GM19438 (cell line): ENCODE data around the gene GDI1.
A peak's percentile ranks its signal among the peaks of the same experiment; 100 is the strongest.

Source experiments
- ATAC-seq: cut with Tn5 transposase; IDR thresholded peaks from one replicate; pipeline ENCODE4 v1.9.1; 2021; ENCODE audit warnings: low read depth; ENCODE audit not compliant: unreplicated experiment

The GDI1 gene

DNA sequence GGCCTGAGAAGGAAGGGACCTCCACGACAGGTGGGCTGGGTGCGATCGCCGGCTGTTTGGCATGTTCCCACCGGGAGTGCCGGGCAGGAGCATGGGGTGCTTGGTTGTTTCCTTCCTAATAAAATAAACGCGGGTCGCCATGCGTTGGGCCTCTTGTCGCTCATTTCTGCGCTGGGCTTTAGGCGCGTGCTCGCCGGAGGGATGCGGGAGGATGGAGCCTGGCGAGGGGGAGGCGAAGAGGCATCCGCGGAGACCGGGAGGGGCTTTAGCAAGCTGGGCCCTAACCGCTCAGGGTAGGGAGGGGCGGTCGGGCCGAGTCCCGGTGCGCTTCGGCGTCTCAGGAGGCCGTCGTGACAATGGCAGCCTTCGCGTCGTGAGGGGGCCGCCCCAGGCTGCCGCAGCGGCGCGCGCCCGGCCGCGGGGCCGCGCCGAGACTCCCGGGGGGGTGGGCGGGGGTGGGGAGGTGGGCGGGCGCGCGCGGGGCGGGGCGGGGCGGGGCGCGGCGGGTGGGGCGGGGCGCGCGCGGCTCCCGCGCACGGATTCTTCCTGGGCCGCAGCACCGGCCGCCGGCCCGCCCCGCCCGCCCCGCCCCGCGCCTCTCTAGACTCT, 476 bp upstream of the GDI1 start:
- ATAC-seq: no peak

DNA sequence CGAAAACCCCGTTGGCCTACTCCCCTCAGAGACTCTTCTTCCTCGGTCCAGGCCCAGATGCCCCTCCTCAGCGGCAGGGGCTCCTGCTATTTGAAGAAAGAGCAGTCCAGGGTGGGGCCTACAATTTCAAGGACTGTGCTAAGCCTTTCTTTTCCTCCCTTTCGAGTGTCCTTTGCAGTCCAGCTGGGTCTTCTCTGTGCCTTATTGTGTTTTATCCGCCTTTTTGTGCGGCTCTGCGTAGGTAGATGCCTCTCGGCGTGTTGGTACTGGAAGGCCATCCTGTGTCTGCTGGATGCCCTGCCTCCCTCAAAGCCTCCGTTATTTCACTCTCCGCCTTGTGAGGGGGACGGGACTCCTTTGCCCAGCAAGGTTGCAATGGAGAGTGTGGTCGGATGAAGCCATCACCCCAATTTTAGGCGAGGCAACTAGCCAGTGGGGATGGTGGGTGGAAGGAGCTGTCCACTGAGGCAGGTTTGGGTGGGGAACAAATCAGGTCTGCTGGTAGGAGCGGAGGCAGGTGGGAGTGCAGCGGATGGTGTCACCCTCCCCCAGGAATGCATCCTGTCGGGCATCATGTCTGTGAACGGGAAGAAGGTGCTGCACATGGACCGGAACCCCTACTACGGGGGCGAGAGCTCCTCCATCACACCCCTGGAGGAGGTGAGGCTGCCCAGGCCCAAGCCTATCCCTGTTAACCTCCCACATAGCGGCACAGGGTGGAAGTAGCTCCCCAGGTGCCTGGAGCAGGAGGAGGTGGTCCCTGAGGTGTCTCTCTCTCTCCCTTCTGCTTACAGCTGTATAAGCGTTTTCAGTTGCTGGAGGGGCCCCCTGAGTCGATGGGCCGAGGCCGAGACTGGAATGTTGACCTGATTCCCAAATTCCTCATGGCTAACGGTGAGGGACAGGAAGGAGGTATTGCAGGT, 1.3 kb downstream of the GDI1 start:
- no peak for ATAC-seq

DNA sequence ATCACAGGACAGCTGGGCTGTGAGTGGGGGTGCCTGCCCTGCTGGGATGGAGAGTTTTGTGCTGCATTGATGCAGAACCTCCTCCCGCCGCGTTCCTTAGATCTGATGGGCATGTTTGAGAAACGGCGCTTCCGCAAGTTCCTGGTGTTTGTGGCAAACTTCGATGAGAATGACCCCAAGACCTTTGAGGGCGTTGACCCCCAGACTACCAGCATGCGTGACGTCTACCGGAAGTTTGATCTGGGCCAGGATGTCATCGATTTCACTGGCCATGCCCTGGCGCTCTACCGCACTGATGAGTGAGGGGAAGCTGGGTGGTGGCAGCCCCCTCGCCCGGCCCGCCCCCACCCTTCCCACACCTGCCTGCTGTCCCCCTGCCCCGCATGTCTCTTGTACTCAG, 2.9 kb downstream of the GDI1 start:
- ATAC-seq: no peak

- no peak for ATAC-seq
These were observed 3.8 kb downstream of the GDI1 start for GRCh38 chrX:154440623-154441357.

DNA sequence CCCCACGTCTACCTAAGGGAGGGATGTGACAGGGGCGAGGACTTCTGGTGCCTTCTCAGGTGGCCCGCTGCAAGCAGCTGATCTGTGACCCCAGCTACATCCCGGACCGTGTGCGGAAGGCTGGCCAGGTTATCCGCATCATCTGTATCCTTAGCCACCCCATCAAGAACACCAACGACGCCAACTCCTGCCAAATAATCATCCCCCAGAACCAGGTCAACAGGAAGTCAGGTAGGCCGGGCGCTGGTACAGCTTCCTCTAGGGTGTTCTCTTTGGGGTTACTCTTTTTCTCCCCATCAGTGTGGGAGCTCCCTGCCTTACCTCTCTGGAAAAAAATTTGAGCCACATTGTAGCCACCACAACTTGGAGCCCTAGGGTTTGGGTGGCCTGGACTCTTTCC, 4.6 kb downstream of the GDI1 start:
- no peak for ATAC-seq

DNA sequence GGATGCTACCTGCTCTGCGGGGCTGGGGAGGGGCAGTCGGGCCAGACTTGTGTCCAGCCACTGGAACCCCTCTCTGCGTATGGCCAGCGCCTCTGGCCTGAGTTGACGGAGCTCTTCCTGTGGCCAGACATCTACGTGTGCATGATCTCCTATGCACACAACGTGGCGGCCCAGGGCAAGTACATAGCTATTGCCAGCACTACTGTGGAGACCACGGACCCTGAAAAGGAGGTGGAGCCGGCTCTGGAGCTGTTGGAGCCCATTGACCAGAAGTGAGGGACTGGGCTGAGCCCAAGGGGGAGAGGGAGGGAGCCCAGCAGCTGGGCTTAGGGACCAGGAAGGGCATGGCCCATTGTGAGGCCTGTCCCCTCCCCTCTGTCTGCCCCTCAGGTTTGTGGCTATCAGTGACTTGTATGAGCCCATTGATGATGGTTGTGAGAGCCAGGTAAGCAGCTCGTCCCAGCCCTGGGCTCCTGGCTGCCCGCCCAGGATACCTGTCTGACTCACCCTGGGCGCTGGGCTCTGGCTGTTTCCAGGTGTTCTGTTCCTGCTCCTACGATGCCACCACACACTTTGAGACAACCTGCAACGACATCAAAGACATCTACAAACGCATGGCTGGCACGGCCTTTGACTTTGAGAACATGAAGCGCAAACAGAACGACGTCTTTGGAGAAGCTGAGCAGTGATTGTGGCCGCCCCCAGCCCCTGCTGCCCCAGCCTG, 5.2 kb downstream of the GDI1 start:
- ATAC-seq: no peak

DNA sequence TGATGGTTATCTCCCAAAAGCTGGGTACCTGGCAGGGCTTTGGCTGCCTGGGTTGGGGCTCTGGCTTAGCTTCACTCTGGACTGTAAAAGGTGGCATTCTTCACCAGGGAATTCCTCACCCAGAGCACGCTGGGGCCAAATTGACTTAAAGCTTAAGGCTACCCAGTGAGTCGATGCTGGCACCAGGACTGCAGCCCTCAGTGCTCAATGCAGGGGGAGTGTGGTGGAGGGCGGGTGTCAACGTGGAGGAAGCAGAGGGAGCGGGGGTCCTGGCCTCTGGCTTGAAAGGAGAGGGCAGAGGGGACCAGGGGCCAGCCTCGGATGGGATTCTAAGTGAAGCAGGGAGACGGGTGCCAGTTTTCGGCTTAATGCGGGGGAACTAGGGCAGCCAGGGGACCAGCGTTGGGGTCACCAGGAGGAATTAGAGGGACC, 6.5 kb downstream of the GDI1 start:
- no peak for ATAC-seq

DNA sequence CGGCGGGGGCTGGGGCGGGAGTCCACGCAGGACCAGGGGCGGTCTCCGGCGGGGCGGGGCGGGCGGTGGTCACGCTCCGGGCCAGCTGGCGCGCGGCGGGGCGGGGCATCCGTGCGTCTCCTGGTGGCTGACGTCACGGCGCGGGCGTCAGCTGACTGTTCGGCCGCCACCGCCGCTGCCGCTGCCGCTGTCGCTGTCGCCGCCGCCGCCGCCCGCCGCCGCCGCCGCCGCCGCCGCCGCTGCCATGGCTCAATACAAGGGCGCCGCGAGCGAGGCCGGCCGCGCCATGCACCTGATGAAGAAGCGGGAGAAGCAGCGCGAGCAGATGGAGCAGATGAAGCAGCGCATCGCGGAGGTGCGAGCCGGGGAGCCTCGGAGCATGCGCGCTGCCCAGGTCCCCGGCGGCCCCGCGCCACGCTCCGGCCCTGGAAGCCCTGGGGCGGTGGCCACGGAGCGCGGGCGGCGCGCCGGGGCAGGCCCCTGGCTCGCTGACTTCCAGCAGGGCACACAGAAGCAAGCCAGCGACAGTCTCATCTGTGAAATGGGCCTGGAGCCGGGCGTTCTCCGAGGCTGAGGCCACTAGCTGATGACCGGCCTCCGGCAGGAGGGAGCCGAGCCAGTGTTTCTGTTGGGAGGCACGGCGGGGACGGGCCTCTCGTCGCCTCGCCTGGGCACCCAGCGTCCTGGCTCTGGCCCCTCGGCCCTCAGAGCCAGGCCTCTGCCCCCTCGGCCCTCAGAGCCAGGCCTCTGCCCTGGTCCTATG, 7.2 kb downstream of the GDI1 start, which contains the start of gene FAM50A:
TSS of gene FAM50A (plus strand) at position 150 of the 763 bp plus-strand sequence. CDS start at position 245, 95 bp downstream.
- ATAC-seq: peak; percentile 63

- ATAC-seq: no peak
These were observed 7.8 kb downstream of the GDI1 start for GRCh38 chrX:154444755-154445246.

- no peak for ATAC-seq
These were observed 8.8 kb downstream of the GDI1 start for GRCh38 chrX:154445776-154446175.

DNA sequence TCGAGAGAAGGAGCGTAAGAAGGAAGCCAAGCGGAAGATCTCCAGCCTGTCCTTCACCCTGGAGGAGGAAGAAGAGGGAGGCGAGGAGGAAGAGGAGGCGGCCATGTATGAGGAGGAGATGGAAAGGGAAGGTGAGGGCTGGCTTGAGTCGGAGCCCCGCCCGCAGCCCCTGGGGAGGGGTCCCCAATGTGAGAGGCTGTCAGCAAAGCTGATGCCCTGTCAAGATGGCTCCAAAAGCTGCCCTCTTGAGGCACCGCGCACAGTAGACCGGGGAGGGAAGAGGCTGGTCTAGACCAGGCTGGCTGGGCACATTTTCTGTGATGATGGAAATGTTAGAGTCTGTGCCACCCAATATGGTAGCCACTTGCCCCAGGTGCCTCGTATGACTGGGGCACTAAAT, 9.5 kb downstream of the GDI1 start:
- no peak for ATAC-seq

GRCh38 chrX:154448484-154448883, 11.5 kb downstream of the GDI1 start:
- no peak for ATAC-seq

- no peak for ATAC-seq
These were observed 12.7 kb downstream of the GDI1 start for GRCh38 chrX:154449618-154450017.

DNA sequence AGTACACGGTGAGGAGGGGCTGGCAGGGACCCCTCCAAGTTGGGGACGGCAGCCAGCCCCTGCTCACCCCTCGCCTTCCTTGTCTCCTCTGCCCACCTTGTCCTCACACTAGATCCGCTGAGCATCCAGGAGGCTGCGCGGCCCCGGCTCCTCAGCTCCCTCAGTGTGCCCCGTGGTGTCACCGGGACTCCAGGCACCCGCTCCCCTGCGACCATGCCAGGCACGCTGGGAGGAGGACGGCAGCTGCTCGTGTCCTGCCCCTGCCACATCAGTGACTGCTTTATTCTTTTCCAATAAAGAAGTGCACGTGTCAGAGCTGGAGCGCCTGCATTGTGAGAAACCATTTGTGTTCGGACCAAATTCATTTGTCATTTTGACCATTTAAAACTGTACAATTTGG, 13.4 kb downstream of the GDI1 start:
- ATAC-seq: no peak

GRCh38 chrX:154452823-154453222, 15.9 kb downstream of the GDI1 start:
- ATAC-seq: no peak

DNA sequence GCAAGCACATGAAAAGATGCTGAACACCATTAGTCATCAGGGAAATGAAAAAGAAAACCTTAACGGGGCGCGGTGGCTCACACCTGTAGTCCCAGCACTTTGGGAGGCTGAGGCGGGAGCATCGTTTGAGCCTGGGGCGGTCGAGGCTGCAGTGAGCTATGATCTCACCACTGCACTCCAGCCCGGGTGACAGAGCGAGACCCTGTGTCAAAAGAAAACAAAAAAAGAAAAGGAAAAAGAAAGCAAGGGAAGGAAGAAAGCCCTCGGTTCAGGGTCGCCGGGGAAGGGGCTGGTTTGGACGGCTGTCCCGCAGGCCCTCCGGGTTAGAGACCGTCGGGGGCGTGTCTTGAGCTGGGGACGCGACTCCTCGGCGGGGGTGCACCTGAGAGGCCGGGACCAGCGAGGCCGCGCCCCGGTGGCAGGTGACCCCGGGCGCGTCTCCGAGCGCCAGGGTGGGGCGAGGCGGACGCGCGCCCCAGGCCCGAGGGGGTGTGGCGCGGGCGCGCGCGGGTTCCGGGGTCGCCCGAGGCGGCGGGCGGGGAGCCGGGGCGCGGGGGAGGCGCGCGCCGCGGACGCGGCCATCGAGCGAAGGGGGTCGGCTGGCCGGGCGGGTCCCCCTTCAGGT, 20.6 kb downstream of the GDI1 start:
- ATAC-seq: no peak

DNA sequence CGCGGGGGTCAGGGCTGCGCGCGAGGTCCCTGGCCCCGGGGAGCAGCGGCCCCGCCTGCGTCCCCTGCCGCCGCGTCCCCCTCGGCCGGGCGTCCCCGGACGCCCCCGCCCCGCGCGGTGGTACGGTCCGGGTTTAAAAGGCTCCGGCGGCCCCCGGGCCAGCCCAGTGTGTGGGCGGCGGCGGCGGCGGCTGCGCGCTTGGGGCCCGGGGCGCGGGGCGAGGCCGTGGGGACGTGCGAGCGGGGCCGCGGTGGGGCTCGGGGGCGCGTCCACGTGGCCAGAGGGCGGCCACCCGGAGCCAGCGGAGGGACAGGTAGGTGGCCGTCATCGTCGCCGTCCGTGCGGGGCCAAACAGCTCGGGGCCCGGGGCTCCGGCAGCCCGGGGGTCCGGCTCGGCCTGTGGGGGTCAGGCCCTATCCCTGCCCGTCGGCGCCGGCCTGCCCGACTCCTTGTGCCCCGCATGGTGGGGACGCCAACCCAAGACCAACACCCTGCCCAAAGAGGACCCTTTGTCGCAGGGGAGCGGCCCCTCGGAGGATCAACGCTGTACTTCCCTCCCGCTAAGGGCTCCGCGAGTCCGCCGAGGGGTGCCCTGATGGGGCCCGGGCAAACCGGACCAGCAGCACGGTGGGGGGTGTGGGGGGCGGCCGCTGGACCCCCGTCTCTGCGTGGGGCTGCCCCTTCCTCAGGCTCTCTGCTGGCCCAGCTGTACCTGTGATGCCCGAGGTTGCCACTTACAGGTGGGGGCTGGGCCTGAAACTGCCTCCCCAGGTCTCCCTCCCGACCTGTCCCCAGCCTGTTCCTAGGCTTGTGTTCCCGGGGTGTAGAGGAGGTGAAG, 21.4 kb downstream of the GDI1 start, which contains the start of gene PLXNA3:
TSS of gene PLXNA3 (plus strand) at position 166 of the 838 bp plus-strand sequence. CDS start 1,903 bp downstream, outside the sequence.
- ATAC-seq: no peak
